Measurements from ENCODE around the gene TRIM66. TPM values are rescaled to one million over a fixed set of nuclear protein-coding genes. Genes with fewer than 3 reads are reported as not detected.

Gene TRIM66
- polyA plus RNA-seq, 2 donors = 2.0 to 4.8 TPM

DNA sequence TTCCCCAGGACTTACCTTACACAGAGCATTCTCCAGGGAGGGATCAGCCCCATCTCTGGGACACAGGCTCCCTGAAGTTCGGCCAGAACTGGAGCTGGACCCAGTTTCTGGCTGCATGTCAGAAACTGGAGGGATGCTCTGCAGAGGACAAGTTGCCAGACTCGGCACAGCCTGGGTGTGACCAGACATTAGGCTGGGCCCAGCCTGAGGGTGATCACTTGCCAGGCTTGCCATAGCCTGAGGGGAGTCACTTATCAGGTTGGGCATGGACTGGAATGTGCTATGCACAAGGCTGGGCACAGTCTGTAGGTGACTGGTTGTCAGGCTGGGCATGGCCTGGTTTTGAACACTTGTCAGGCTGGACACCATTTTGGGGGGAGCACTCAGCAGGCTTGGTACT lies 57.8 kb downstream of the TRIM66 start:
- Histone ChIP-seq H3K9me3 (ENCODE audit: control insufficient read depth in 2 of 2, insufficient read depth in 1 of 2, low read depth in 1 of 2, low read length in 1 of 2) (no peaks in the 10 kb centered on the region), H3K36me3 (ENCODE audit: control insufficient read depth in 2 of 2, insufficient read depth in 2 of 2, low read length in 1 of 2) (peaks cover 5 to 15% of the 10 kb centered on the region in 2 donors), H3K27me3 (ENCODE audit: control insufficient read depth in 1 of 2, insufficient read depth in 2 of 2, low read length in 2 of 2) (no peaks in the 10 kb centered on the region), H3K4me1 (ENCODE audit: control insufficient read depth in 2 of 2, insufficient read depth in 2 of 2, low read length in 1 of 2) (peaks cover 0 to 4% of the 10 kb centered on the region in 2 donors), H3K27ac (ENCODE audit: low read depth in 2 of 2, low read length in 1 of 2) (no peak overlapping the region), H3K4me3 (ENCODE audit: low read depth in 1 of 2, low read length in 2 of 2) (no peak overlapping the region)
- 66 to 74% methylated on average over 2 of the region's 2 CpGs for WGBS, 2 donors

DNA sequence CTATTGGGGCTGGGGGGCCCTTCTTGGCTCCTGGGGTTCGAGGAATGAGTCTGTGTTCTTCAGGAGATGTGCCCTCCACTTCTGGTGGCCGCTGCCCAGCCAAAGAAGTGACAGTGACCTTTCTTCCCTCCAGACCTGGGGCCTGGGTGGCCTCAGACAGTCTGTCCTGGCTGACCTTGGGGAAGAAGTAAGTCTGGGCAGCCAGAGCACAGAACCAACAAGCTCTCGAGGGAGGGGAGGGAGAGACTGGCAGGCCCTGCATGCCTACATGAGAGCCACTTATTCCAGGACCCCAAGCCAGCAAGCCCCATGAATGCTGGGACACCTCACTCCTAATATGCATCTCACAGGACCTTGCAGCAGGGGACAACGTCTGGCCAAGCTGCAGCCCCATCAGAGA lies 61.3 kb downstream of the TRIM66 start:
- Histone ChIP-seq H3K4me3 (ENCODE audit: low read depth in 1 of 2, low read length in 2 of 2) (no peak overlapping the region), H3K36me3 (ENCODE audit: control insufficient read depth in 2 of 2, insufficient read depth in 2 of 2, low read length in 1 of 2) (peaks cover 12 to 24% of the 10 kb centered on the region in 2 donors)

DNA sequence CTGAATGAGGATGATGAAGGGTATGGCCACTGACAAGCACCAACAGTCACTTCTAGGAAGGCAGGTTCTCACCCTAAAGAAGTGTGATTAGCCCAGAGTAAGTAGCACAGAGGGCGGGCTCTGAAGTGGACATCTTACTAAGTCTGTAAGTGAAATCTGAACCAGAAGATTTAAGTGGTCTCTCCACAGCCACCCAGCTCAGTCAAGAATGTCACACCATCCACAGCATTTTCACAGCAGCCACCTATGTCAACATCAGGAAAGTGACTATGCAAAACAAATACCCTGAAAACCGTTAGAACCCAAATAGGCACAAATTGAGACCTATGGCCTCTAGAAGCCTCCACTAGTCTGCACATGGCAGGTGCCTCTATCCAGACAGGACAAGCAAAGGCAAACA lies 65.4 kb downstream of the TRIM66 start:
- 74 to 75% methylated on average over 2 of the region's 2 CpGs for WGBS, 2 donors
- peaks cover 0 to 2% of the 10 kb centered on the region in 2 donors for H3K4me1 ChIP-seq (ENCODE audit: control insufficient read depth in 2 of 2, insufficient read depth in 2 of 2, low read length in 1 of 2)
- H3K36me3 ChIP-seq (ENCODE audit: control insufficient read depth in 2 of 2, insufficient read depth in 2 of 2, low read length in 1 of 2) = peaks cover 9 to 13% of the 10 kb centered on the region in 2 donors

More for the DNA sequence above, 61.3 kb downstream of the TRIM66 start:
- Histone ChIP-seq H3K27me3 (ENCODE audit: control insufficient read depth in 1 of 2, insufficient read depth in 2 of 2, low read length in 2 of 2) (no peaks in the 10 kb centered on the region), H3K27ac (ENCODE audit: low read depth in 2 of 2, low read length in 1 of 2) (no peak overlapping the region), H3K9me3 (ENCODE audit: control insufficient read depth in 2 of 2, insufficient read depth in 1 of 2, low read depth in 1 of 2, low read length in 1 of 2) (no peaks in the 10 kb centered on the region), H3K4me1 (ENCODE audit: control insufficient read depth in 2 of 2, insufficient read depth in 2 of 2, low read length in 1 of 2) (peaks cover 0 to 6% of the 10 kb centered on the region in 2 donors)
- WGBS, 2 donors = 75 to 84% methylated on average over 4 of the region's 4 CpGs

DNA sequence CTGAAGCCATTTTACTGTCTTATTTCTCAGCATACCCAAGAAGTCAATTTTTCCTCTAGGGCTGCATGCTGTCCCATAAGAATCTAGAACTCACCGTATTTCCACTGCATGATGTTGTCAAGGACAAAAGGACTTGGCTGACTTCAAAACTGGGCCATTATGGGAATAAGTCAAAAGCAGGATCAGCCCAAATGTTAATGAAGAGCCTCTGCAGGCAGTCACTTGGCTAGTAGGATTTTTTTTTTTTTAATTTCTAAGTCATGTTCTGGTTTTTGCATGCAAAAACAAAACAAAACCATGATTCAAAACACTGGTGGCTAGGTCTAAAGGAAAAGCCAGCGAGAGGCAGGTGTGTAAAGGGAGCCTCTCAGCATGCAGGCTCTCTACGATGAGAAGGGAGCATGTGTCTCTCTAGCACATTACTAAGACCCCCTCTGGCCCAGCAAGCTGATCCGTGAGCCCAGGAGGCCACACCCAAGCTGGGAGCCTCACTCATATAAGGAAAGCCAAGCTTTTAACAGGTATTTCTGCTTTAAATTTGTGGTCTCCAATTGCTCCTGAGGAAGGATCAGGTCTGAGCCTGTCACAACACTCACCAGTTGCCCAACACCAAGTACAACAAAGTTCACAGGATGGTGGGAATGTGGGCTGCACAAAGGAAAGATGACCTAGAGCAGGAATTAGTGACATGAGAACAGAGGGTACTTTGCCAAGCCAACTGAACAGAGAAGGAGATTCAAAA lies 67.0 kb downstream of the TRIM66 start:
- Histone ChIP-seq H3K4me3 (ENCODE audit: low read depth in 1 of 2, low read length in 2 of 2) (no peak overlapping the region), H3K9me3 (ENCODE audit: control insufficient read depth in 2 of 2, insufficient read depth in 1 of 2, low read depth in 1 of 2, low read length in 1 of 2) (no peaks in the 10 kb centered on the region), H3K27me3 (ENCODE audit: control insufficient read depth in 1 of 2, insufficient read depth in 2 of 2, low read length in 2 of 2) (no peaks in the 10 kb centered on the region), H3K36me3 (ENCODE audit: control insufficient read depth in 2 of 2, insufficient read depth in 2 of 2, low read length in 1 of 2) (peaks cover 7 to 13% of the 10 kb centered on the region in 2 donors), H3K4me1 (ENCODE audit: control insufficient read depth in 2 of 2, insufficient read depth in 2 of 2, low read length in 1 of 2) (peaks cover 0 to 2% of the 10 kb centered on the region in 2 donors), H3K27ac (ENCODE audit: low read depth in 2 of 2, low read length in 1 of 2) (no peak overlapping the region)
- WGBS, 2 donors = 68 to 75% methylated on average over 4 of the region's 4 CpGs

More for the DNA sequence above, 65.4 kb downstream of the TRIM66 start:
- Histone ChIP-seq H3K9me3 (ENCODE audit: control insufficient read depth in 2 of 2, insufficient read depth in 1 of 2, low read depth in 1 of 2, low read length in 1 of 2) (no peaks in the 10 kb centered on the region), H3K4me3 (ENCODE audit: low read depth in 1 of 2, low read length in 2 of 2) (no peak overlapping the region), H3K27me3 (ENCODE audit: control insufficient read depth in 1 of 2, insufficient read depth in 2 of 2, low read length in 2 of 2) (no peaks in the 10 kb centered on the region), H3K27ac (ENCODE audit: low read depth in 2 of 2, low read length in 1 of 2) (no peak overlapping the region)

DNA sequence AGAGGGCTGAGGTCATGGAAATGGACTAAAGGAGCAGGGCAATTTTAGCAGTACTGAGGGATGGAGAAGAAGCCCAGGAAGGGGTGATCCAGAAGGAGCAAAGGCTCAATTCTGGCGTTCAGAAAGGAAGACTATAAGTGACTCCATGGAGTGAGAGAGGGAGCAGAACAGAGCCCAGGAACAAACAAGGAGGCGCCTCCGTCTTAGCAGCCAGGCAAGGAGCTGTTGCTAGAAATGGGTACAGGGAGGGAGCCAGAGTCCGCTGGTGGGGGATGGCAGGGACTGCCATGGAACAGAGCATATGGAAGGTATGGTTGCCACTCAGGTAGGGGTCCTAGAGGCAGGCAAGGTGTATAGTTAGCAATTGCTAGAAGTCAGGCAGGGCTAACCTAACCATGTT lies 68.0 kb downstream of the TRIM66 start:
- Histone ChIP-seq H3K36me3 (ENCODE audit: control insufficient read depth in 2 of 2, insufficient read depth in 2 of 2, low read length in 1 of 2) (peaks cover 7 to 9% of the 10 kb centered on the region in 2 donors), H3K27ac (ENCODE audit: low read depth in 2 of 2, low read length in 1 of 2) (no peak overlapping the region), H3K27me3 (ENCODE audit: control insufficient read depth in 1 of 2, insufficient read depth in 2 of 2, low read length in 2 of 2) (no peaks in the 10 kb centered on the region), H3K4me1 (ENCODE audit: control insufficient read depth in 2 of 2, insufficient read depth in 2 of 2, low read length in 1 of 2) (peaks cover 0 to 2% of the 10 kb centered on the region in 2 donors), H3K9me3 (ENCODE audit: control insufficient read depth in 2 of 2, insufficient read depth in 1 of 2, low read depth in 1 of 2, low read length in 1 of 2) (no peaks in the 10 kb centered on the region), H3K4me3 (ENCODE audit: low read depth in 1 of 2, low read length in 2 of 2) (no peak overlapping the region)
- WGBS, 2 donors = 93 to 96% methylated on average over 4 of the region's 4 CpGs

DNA sequence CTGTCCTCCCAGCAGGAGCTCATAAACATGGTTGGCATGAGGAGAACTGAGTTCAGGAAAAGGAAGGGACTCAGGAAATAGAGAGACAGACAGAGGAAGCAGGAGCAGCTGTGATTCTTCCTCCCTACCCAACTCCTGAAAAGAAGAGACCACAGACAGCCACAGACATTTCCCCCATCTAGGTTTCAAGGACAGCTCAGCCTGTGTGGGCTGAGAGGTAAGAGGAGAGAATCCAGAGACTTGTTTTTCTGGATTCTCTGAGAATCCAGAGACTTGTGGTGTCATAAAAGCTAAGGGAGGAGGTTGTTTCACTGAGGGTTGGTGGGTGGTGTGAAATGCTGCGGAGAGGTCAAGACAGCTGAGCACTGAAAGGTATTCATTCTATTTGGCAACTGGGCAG lies 69.4 kb downstream of the TRIM66 start:
- H3K27me3 ChIP-seq (ENCODE audit: control insufficient read depth in 1 of 2, insufficient read depth in 2 of 2, low read length in 2 of 2) = no peaks in the 10 kb centered on the region
- no peaks in the 10 kb centered on the region for H3K9me3 ChIP-seq (ENCODE audit: control insufficient read depth in 2 of 2, insufficient read depth in 1 of 2, low read depth in 1 of 2, low read length in 1 of 2)
- H3K36me3 ChIP-seq (ENCODE audit: control insufficient read depth in 2 of 2, insufficient read depth in 2 of 2, low read length in 1 of 2) = peaks cover 2% of the 10 kb centered on the region in 2 donors
- no peak overlapping the region for H3K27ac ChIP-seq (ENCODE audit: low read depth in 2 of 2, low read length in 1 of 2)
- WGBS, 2 donors = 79 to 84% methylated on average over 1 of the region's 1 CpG
- H3K4me1 ChIP-seq (ENCODE audit: control insufficient read depth in 2 of 2, insufficient read depth in 2 of 2, low read length in 1 of 2) = peaks cover 0 to 2% of the 10 kb centered on the region in 2 donors
- no peak overlapping the region for H3K4me3 ChIP-seq (ENCODE audit: low read depth in 1 of 2, low read length in 2 of 2)

DNA sequence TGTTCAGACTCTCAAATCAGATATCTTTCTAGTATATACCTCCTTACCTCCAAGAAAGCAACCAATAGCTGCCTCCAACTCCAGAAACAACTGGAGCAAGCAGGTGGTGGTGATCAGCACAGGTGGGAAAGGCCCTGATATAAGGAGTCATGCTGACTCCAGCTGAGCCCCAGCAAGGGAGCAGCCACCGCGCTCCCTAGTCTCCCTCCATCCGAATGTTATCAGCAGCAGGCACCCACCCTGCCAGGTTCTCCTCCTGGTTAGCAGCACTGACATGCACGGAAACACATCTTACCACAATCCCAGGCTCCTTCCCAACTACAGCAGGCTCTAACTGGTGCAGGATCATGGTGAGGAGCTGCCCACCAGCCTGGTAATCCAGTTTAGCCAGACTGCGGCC lies 69.9 kb downstream of the TRIM66 start:
- WGBS, 2 donors = 82 to 89% methylated on average over 5 of the region's 5 CpGs
- H3K9me3 ChIP-seq (ENCODE audit: control insufficient read depth in 2 of 2, insufficient read depth in 1 of 2, low read depth in 1 of 2, low read length in 1 of 2) = no peaks in the 10 kb centered on the region
- H3K36me3 ChIP-seq (ENCODE audit: control insufficient read depth in 2 of 2, insufficient read depth in 2 of 2, low read length in 1 of 2) = peaks cover 0 to 2% of the 10 kb centered on the region in 2 donors
- H3K27me3 ChIP-seq (ENCODE audit: control insufficient read depth in 1 of 2, insufficient read depth in 2 of 2, low read length in 2 of 2) = no peaks in the 10 kb centered on the region
- H3K27ac ChIP-seq (ENCODE audit: low read depth in 2 of 2, low read length in 1 of 2) = no peak overlapping the region
- H3K4me1 ChIP-seq (ENCODE audit: control insufficient read depth in 2 of 2, insufficient read depth in 2 of 2, low read length in 1 of 2) = peaks cover 0 to 2% of the 10 kb centered on the region in 2 donors
- H3K4me3 ChIP-seq (ENCODE audit: low read depth in 1 of 2, low read length in 2 of 2) = no peak overlapping the region

DNA sequence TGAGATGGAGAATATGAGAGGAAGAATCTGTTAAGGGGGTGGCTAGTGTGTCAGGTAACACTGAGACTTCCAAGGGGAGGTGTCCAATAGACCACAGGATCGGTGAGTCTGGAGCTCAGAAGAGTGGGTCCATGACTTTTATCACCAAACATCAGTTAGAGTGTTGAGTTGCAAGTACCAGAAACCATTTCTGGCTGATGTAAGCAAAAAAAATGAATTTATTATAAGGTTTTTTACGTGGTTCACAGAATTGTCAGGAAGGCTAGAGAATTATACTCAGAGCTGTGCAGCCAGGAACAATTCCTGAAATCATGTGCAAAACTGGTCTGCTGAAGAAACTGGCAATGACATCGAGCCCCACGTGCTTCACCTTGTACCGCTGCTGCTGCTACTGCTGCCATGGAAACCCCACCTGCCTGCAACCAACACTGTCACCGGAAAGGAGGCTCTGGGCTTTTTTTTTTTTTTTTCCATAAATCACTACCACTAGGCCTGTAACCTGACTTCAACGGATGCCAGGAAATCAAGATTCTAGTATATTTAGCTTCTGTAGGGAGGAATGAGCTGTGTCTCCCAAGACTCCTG lies 71.8 kb downstream of the TRIM66 start:
- 49 to 73% methylated on average over 7 of the region's 7 CpGs for WGBS, 2 donors
- H3K36me3 ChIP-seq (ENCODE audit: control insufficient read depth in 2 of 2, insufficient read depth in 2 of 2, low read length in 1 of 2) = no peaks in the 10 kb centered on the region
- no peak overlapping the region for H3K4me3 ChIP-seq (ENCODE audit: low read depth in 1 of 2, low read length in 2 of 2)
- H3K4me1 ChIP-seq (ENCODE audit: control insufficient read depth in 2 of 2, insufficient read depth in 2 of 2, low read length in 1 of 2) = no peaks in the 10 kb centered on the region
- no peak overlapping the region for H3K27ac ChIP-seq (ENCODE audit: low read depth in 2 of 2, low read length in 1 of 2)
- no peaks in the 10 kb centered on the region for H3K27me3 ChIP-seq (ENCODE audit: control insufficient read depth in 1 of 2, insufficient read depth in 2 of 2, low read length in 2 of 2)
- no peaks in the 10 kb centered on the region for H3K9me3 ChIP-seq (ENCODE audit: control insufficient read depth in 2 of 2, insufficient read depth in 1 of 2, low read depth in 1 of 2, low read length in 1 of 2)

DNA sequence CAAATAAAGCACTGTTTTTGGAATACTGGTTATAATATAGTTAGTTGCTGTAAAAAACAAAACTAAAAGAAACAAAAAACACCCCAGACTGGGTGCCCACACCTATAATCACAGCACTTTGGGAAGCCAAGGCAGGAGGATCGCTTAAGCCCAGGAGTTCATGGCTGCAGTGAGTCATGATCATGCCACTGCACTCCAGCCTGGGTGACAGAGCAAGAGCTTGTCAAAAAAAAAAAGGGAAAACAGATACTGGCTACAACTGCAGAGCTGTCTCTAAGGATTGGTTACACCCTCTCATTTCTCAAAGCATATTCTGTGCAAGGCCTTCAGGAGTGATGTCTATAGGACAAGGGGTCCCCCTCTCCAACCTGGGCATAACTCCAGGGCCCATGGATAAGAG lies 73.8 kb downstream of the TRIM66 start:
- Histone ChIP-seq H3K36me3 (ENCODE audit: control insufficient read depth in 2 of 2, insufficient read depth in 2 of 2, low read length in 1 of 2) (no peaks in the 10 kb centered on the region), H3K9me3 (ENCODE audit: control insufficient read depth in 2 of 2, insufficient read depth in 1 of 2, low read depth in 1 of 2, low read length in 1 of 2) (no peaks in the 10 kb centered on the region), H3K27me3 (ENCODE audit: control insufficient read depth in 1 of 2, insufficient read depth in 2 of 2, low read length in 2 of 2) (no peaks in the 10 kb centered on the region), H3K4me3 (ENCODE audit: low read depth in 1 of 2, low read length in 2 of 2) (no peak overlapping the region), H3K4me1 (ENCODE audit: control insufficient read depth in 2 of 2, insufficient read depth in 2 of 2, low read length in 1 of 2) (peaks cover 0 to 5% of the 10 kb centered on the region in 2 donors), H3K27ac (ENCODE audit: low read depth in 2 of 2, low read length in 1 of 2) (peak overlapping the region in 1 of 2 donors; percentile 17)
- 48 to 67% methylated on average over 1 of the region's 1 CpG for WGBS, 2 donors

Measured in esophagus (tissue), 2 donors.